Panc1 (cell line): ENCODE results near the gene CARMIL3.

ENCODE experiments used
- POLR2AphosphoS5 ChIP-seq: IDR thresholded peaks from 2 replicates; pipeline ENCODE4 v1.6.1; 2012; ENCODE audit warnings: mild to moderate bottlenecking, low read depth, low read length, moderate library complexity
- TF ChIP-seq, protein P1 (sequence below): fragments of 450-650 bp; IDR thresholded peaks from 2 replicates; pipeline ENCODE4 v1.5.1; 2017; ENCODE audit warnings: mild to moderate bottlenecking

DNA sequence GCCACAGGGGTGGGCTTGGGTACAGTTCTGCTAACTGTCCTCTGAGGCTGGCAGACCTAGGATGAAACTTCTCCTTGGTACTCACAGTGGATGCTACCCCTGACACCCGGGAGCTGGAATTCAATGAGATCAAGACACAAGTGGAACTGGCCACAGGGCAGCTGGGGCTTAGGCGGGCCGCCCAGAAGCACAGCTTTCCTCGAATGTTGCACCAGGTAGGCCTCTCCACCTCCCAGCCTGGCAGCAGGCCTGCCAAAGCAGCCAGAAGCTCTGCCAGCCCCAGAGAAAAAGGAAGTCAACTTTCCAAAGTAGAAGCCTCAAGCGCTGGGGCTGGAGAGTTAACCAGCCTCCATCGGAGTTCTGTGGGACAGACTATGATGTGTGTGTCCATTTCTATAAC lies 65.4 kb downstream of the CARMIL3 start:
- TF ChIP-seq, protein P1, sequence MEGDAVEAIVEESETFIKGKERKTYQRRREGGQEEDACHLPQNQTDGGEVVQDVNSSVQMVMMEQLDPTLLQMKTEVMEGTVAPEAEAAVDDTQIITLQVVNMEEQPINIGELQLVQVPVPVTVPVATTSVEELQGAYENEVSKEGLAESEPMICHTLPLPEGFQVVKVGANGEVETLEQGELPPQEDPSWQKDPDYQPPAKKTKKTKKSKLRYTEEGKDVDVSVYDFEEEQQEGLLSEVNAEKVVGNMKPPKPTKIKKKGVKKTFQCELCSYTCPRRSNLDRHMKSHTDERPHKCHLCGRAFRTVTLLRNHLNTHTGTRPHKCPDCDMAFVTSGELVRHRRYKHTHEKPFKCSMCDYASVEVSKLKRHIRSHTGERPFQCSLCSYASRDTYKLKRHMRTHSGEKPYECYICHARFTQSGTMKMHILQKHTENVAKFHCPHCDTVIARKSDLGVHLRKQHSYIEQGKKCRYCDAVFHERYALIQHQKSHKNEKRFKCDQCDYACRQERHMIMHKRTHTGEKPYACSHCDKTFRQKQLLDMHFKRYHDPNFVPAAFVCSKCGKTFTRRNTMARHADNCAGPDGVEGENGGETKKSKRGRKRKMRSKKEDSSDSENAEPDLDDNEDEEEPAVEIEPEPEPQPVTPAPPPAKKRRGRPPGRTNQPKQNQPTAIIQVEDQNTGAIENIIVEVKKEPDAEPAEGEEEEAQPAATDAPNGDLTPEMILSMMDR = no peak
- TF ChIP-seq POLR2AphosphoS5 = no peak
